K562 (cell line): ENCODE data around the gene ASB15. TPM values are rescaled to one million over a fixed set of nuclear protein-coding genes. Genes with fewer than 3 reads are reported as not detected.

Experiments used
- ATAC-seq: fragments of 200-7000 bp; cut with Tn5 transposase; 3 replicates; pipeline ENCODE4 v1.9.1; 2020; ENCODE audit warnings: moderate library complexity
- BruUV-seq: library from RNA; stranded (reverse); fragments of 400-500 nt; replicated peaks from 2 replicates; lab custom pipeline; 2021; lab: Mats Ljungman, UMichigan
- CTCF ChIA-PET: fragments of 300-600 bp; formaldehyde crosslinking; extraction: SDS; loops from one replicate; lab custom pipeline; 2021; ENCODE audit warnings: low intra/inter-chr PET ratio; lab: Yijun Ruan, JAX
- POLR2A ChIA-PET: fragments of 300-600, 350-650 bp; sonication (Branson Sonifier 250); formaldehyde crosslinking; extraction: SDS; loops from one replicate; lab custom pipeline; 2021; ENCODE audit warnings: antibody characterized with exemption, inconsistent platforms; lab: Yijun Ruan, JAX
- DNase-seq, 4 experiments: peaks; one replicate each; pipeline versions ENCODE4 v3.0.0 to v3.0.0-alpha.2; 2011 to 2018; ENCODE audit warnings: low spot score in 3 of 4, mixed read lengths in 3 of 4; ENCODE audit errors: extremely low read depth in 1 of 4
- FAIRE-seq: peaks from 2 replicates; lab custom pipeline; 2011; peaks lifted over from hg19 to GRCh38; lab: Jason Lieb, UNC
- H2AFZ ChIP-seq: 2 replicates; pipeline ENCODE4 v1.6.0; 2011; ENCODE audit warnings: low read depth, low read length, control low read depth, inconsistent platforms
- H3K27ac ChIP-seq: fragments of 200-600 bp; 3 replicates; pipeline ENCODE4 v1.8.0; 2011; ENCODE audit warnings: low read depth, mild to moderate bottlenecking, control low read depth, inconsistent platforms, low read length, moderate library complexity, mixed read lengths; ENCODE audit errors: extremely low read depth
- H3K27me3 ChIP-seq, 2 experiments: fragments of 300-600 bp in 1 of 2; 2 replicates in 1 of 2; 3 replicates in 1 of 2; pipeline versions ENCODE4 v1.6.0 to v1.8.0; 2011; ENCODE audit warnings: inconsistent platforms in 2 of 2, low read length in 2 of 2, mild to moderate bottlenecking in 1 of 2, mixed read lengths in 1 of 2, moderate library complexity in 1 of 2; ENCODE audit not compliant: control insufficient read depth in 2 of 2, insufficient read depth in 2 of 2
- H3K36me3 ChIP-seq: fragments of 300-600 bp; 3 replicates; pipeline ENCODE4 v1.8.0; 2011; ENCODE audit warnings: mild to moderate bottlenecking, low read length, inconsistent platforms; ENCODE audit not compliant: control insufficient read depth, insufficient read depth
- H3K4me1 ChIP-seq, 2 experiments: fragments of 200-600 bp in 1 of 2; replicated peaks in 1 of 2; 2 replicates in 1 of 2; 3 replicates in 1 of 2; pipeline versions ENCODE4 v1.5.1 to v1.8.0; 2011; ENCODE audit warnings: inconsistent platforms in 2 of 2, low read length in 2 of 2, mild to moderate bottlenecking in 1 of 2, mixed read lengths in 1 of 2, moderate library complexity in 1 of 2; ENCODE audit not compliant: control insufficient read depth in 2 of 2, insufficient read depth in 2 of 2
- H3K4me2 ChIP-seq: 2 replicates; pipeline ENCODE4 v1.6.1; 2011; ENCODE audit warnings: low read length, control low read depth, inconsistent platforms, mixed read lengths; ENCODE audit not compliant: insufficient read depth
- H3K4me3 ChIP-seq: fragments of 200-600 bp; sonication (generic), shearing (Covaris generic); 2 replicates; pipeline ENCODE4 v1.5.1; 2016; ENCODE audit warnings: control low read depth, inconsistent platforms
- H3K79me2 ChIP-seq: fragments of 200-600 bp; 3 replicates; pipeline ENCODE4 v1.8.0; 2011; ENCODE audit warnings: low read length, inconsistent platforms; ENCODE audit not compliant: control insufficient read depth, insufficient read depth
- H3K9ac ChIP-seq, 2 experiments: 2 replicates each; pipeline versions ENCODE4 v1.6.0 to v1.6.1; 2011; ENCODE audit warnings: low read depth in 2 of 2, low read length in 2 of 2, control low read depth in 1 of 2, inconsistent platforms in 1 of 2, mild to moderate bottlenecking in 1 of 2, mixed read lengths in 1 of 2; ENCODE audit not compliant: insufficient read depth in 1 of 2
- H3K9me1 ChIP-seq: one replicate; pipeline ENCODE4 v1.6.0; 2011; ENCODE audit warnings: inconsistent platforms, mild to moderate bottlenecking, low read length, moderate library complexity; ENCODE audit not compliant: control insufficient read depth, insufficient read depth
- H3K9me3 ChIP-seq: replicated peaks from 2 replicates; pipeline ENCODE4 v1.5.1; 2011; ENCODE audit warnings: low read depth, low read length, inconsistent platforms; ENCODE audit not compliant: control insufficient read depth, insufficient read depth
- H4K20me1 ChIP-seq: replicated peaks from 2 replicates; pipeline ENCODE4 v1.6.1; 2011; ENCODE audit warnings: low read length, inconsistent platforms, mixed read lengths; ENCODE audit not compliant: control insufficient read depth, insufficient read depth
- ARID1B ChIP-seq: fragments of 450-650 bp; IDR thresholded peaks from 2 replicates; pipeline ENCODE4 v1.6.1; 2016; ENCODE audit warnings: antibody characterized with exemption, mild to moderate bottlenecking, inconsistent platforms
- ARID3A ChIP-seq: IDR thresholded peaks from 2 replicates; pipeline ENCODE4 v1.6.1; 2012; ENCODE audit warnings: low read depth, low read length, improper control_type of control experiment, borderline replicate concordance
- CBFA2T3 ChIP-seq: fragments of 450-650 bp; IDR thresholded peaks from 2 replicates; pipeline ENCODE4 v1.6.1; 2017
- CREB1 ChIP-seq, 2 experiments: sonication (generic) in 1 of 2; formaldehyde crosslinking in 1 of 2; IDR thresholded peaks; 2 replicates each; pipeline versions ENCODE4 v1.6.1 to v1.8.0; 2012 to 2022; ENCODE audit warnings: inconsistent platforms in 1 of 2, mild to moderate bottlenecking in 1 of 2, missing genetic modification reagents in 1 of 2, moderate library complexity in 1 of 2
- CTBP1 ChIP-seq: fragments of 450-650 bp; IDR thresholded peaks from 2 replicates; pipeline ENCODE4 v1.6.1; 2016; ENCODE audit warnings: borderline replicate concordance
- FIP1L1 ChIP-seq: fragments of 200-400 bp; formaldehyde crosslinking; IDR thresholded peaks from 2 replicates; pipeline ENCODE4 v1.6.1; 2018; ENCODE audit warnings: mild to moderate bottlenecking, low read depth, low read length; ENCODE audit not compliant: poor library complexity, severe bottlenecking
- KDM4B ChIP-seq, 2 experiments: fragments of 450-650 bp in 1 of 2; sonication (generic) in 1 of 2; IDR thresholded peaks; 2 replicates each; pipeline ENCODE4 v1.6.1; 2016 to 2017; ENCODE audit warnings: borderline replicate concordance in 2 of 2, antibody characterized with exemption in 1 of 2, low read depth in 1 of 2, mild to moderate bottlenecking in 1 of 2
- MAFG ChIP-seq: fragments of 450-650 bp; conservative IDR thresholded peaks from 2 replicates; pipeline ENCODE4 v1.6.1; 2016; ENCODE audit warnings: missing genetic modification characterization, missing compliant biosample characterization
- PML ChIP-seq: IDR thresholded peaks from 2 replicates; pipeline ENCODE4 v1.6.1; 2012; ENCODE audit warnings: low read length, inconsistent platforms
- POLR2AphosphoS5 ChIP-seq: IDR thresholded peaks from 2 replicates; pipeline ENCODE4 v1.6.1; 2011; ENCODE audit warnings: mild to moderate bottlenecking, low read depth, low read length, moderate library complexity; ENCODE audit not compliant: control insufficient read depth, insufficient read depth
- POU5F1 ChIP-seq: fragments of 150-350 bp; IDR thresholded peaks from 2 replicates; pipeline ENCODE4 v1.6.1; 2014; ENCODE audit warnings: borderline replicate concordance, low read length, low read depth, mild to moderate bottlenecking; ENCODE audit not compliant: partially characterized antibody
- RNF2 ChIP-seq: sonication (generic); IDR thresholded peaks from 2 replicates; pipeline ENCODE4 v1.6.1; 2016
- TAF1 ChIP-seq: IDR thresholded peaks from 2 replicates; pipeline ENCODE4 v1.6.1; 2011; ENCODE audit warnings: mild to moderate bottlenecking, low read length, moderate library complexity; ENCODE audit not compliant: insufficient read depth, control insufficient read depth, severe bottlenecking; ENCODE audit errors: extremely low read depth
- TAL1 ChIP-seq: fragments of 450-650 bp; IDR thresholded peaks from 2 replicates; pipeline ENCODE4 v1.6.1; 2016; ENCODE audit warnings: mild to moderate bottlenecking
- TBL1XR1 ChIP-seq, 2 experiments: IDR thresholded peaks; 2 replicates each; pipeline ENCODE4 v1.6.1; 2012; ENCODE audit warnings: improper control_type of control experiment in 2 of 2, low read length in 2 of 2, mild to moderate bottlenecking in 1 of 2
- ZNF253 ChIP-seq: fragments of 250-450 bp; sonication (Bioruptor Pico); conservative IDR thresholded peaks from 2 replicates; pipeline ENCODE4 v1.6.1; 2021; ENCODE audit warnings: mild to moderate bottlenecking
- ZNF384 ChIP-seq: IDR thresholded peaks from 2 replicates; pipeline ENCODE4 v1.6.1; 2012; ENCODE audit warnings: low read depth, low read length, improper control_type of control experiment
- ZNF77 ChIP-seq: fragments of 250-450 bp; sonication (Bioruptor Pico); IDR thresholded peaks from 2 replicates; pipeline ENCODE4 v1.5.0; 2020
- WGBS: fragments of 100-300 bp; shearing (Covaris generic); methylation state at CpG from one replicate; pipeline ENCODE4 v1.1.6; 2016; ENCODE audit warnings: low coverage, mixed read lengths; ENCODE audit not compliant: insufficient coverage; ENCODE audit errors: missing lambda C conversion rate; 5-methylcytosine and 5-hydroxymethylcytosine counted together
- in situ Hi-C: fragments of 300-500 bp; cut with MboI; formaldehyde crosslinking; loops from 4 replicates; pipeline ENCODE4 v1.15.0; 2018; ENCODE audit warnings: inconsistent platforms, mixed read lengths
- intact Hi-C: fragments of 100-400 bp; cut with micrococcal nuclease; formaldehyde crosslinking; loops from 2 replicates; pipeline ENCODE4 v1.14.2; 2022
- polyA plus RNA-seq, 8 experiments: library from polyadenylated mRNA; depleted of rRNA in 4 of 8; stranded (reverse) in 5 of 8; unstranded in 3 of 8; fragments of >200 nt; fragmentation: Nextera tagmentation in 2 of 8; fragmentation: Illumina TruSeq in 1 of 8; extraction: Ambion mirVana in 2 of 8; extraction: Trizol in 1 of 8; gene quantifications; 2 replicates each; pipeline versions ENCODE4 v1.2.1 to v1.2.3, GENCODE V29; 2011 to 2014; ENCODE audit warnings: inconsistent platforms in 1 of 8, missing spikeins in 1 of 8
- total RNA-seq, 7 experiments: library from RNA; depleted of rRNA in 6 of 7; stranded (reverse); fragments of >200 nt in 6 of 7; fragmentation: Illumina TruSeq in 2 of 7; extraction: Trizol in 2 of 7; gene quantifications; 2 replicates each; pipeline versions ENCODE4 v1.2.1 to v1.2.3, GENCODE V29; 2011 to 2021; ENCODE audit warnings: low replicate concordance in 1 of 7

The ASB15 gene
- total and polyA plus RNA-seq, 9 of the 15 experiments (the other 6 are each of a cell fraction or from before 2014, with no cell fraction given) = 0.03 to 0.14 (median 0.04) TPM; not detected in 3

- H3K36me3 ChIP-seq = peaks cover 81% of the 10 kb centered on the region
- CTCF ChIA-PET = no interaction called here
- H3K4me3 ChIP-seq = no peak overlapping the region
- H3K27me3 ChIP-seq = no peaks in the 10 kb centered on the region
- H3K9ac ChIP-seq = peak overlapping the region in 1 of 2 experiments; percentile 5; a peak in 1 of 4 replicates
- FAIRE-seq (peak; percentile 86), DNase-seq (peak; percentile 42 to 92 (median 58)), ATAC-seq (peak; percentile 66)
- no peaks in the 10 kb centered on the region for H3K9me1 ChIP-seq
- H3K79me2 ChIP-seq = peaks cover 97% of the 10 kb centered on the region
- intact Hi-C loops (no loop called here), in situ Hi-C loops (no loop called here)
- peaks cover 13 to 28% of the 10 kb centered on the region in 2 experiments for H3K4me1 ChIP-seq
- no peaks in the 10 kb centered on the region for H3K9me3 ChIP-seq
- no peak overlapping the region for H2AFZ ChIP-seq
- H3K4me2 ChIP-seq = peak overlapping the region; percentile 59
- WGBS = 21% methylated on average over 2 of the region's 2 CpGs
- POLR2A ChIA-PET = interaction anchor here (1.1 to 2.3 kb wide), 4 partner anchors 10 to 47 kb away, joined by 3 to 13 read pairs (median 6); partner anchors contain the start of gene IQUB
- H3K27ac ChIP-seq = peak overlapping the region; percentile 23
- H4K20me1 ChIP-seq = no peaks in the 10 kb centered on the region
- BruUV-seq = no TSS peak
- peak; percentile 47; the same call in 1 of the 2 replicates for TF ChIP-seq RNF2
- peak; percentile 93 for TF ChIP-seq ARID1B
- no peak for TF ChIP-seq FIP1L1
- peak; percentile 84; the same call in 1 of the 2 replicates for TF ChIP-seq TAL1
- TF ChIP-seq ARID3A = no peak
- no peak for TF ChIP-seq ZNF253 (CRISPR knock-in tag)
- TF ChIP-seq MAFG (tag) = peak; percentile 57
- TF ChIP-seq POU5F1 = no peak
- peak; percentile 61; the same call in 1 of the 2 replicates for TF ChIP-seq CREB1 (IDR thresholded peaks at IDR 0.05)
- TF ChIP-seq CREB1 (CRISPR knock-in tag; IDR thresholded peaks at IDR 0.05) = no peak
- TF ChIP-seq CBFA2T3 = peak; percentile 97
- TF ChIP-seq POLR2AphosphoS5 = peak; percentile 91
- peak; percentile 73; the same call in 1 of the 2 replicates for TF ChIP-seq CTBP1
- no peak for TF ChIP-seq ZNF77 (CRISPR knock-in tag)
- peak; percentile 19 for TF ChIP-seq TAF1
- peak in 1 of 2 experiments; percentile 20; a peak in 1 of 4 replicates for TF ChIP-seq TBL1XR1 (IDR thresholded peaks at IDR 0.05; ENCODE audit: low read length in 2 of 2)
- TF ChIP-seq PML = peak; percentile 76
- no peak for TF ChIP-seq KDM4B (IDR thresholded peaks at IDR 0.05; ENCODE audit: borderline replicate concordance in 2 of 2, low read depth in 1 of 2)
- peak; percentile 18; the same call in 1 of the 2 replicates for TF ChIP-seq ZNF384
Measured at GRCh38 chr7:123552641-123553040, 49.0 kb upstream of the ASB15 start.
